ENCODE data around the gene DLGAP1.

The DLGAP1 gene

GRCh38 chr18:3494569-3494968 lies 960.5 kb downstream of the DLGAP1 start:
- 100% methylated on average over 4 of the region's 5 CpGs for WGBS (ENCODE audit: insufficient coverage)
- CTCF ChIA-PET = no interaction called here
- no peak overlapping the region for H3K4me3 ChIP-seq (ENCODE audit: control insufficient read depth in 1 of 7, extremely low read depth in 1 of 7, insufficient read depth in 4 of 7, low read depth in 2 of 7, low read length in 6 of 7)
- POLR2A ChIA-PET = interaction anchor here (1.8 kb wide), 1 partner anchor 47 kb away, joined by 4 read pairs; no protein-coding TSS in a partner anchor
- H3K36me3 ChIP-seq (ENCODE audit: control insufficient read depth in 4 of 4, insufficient read depth in 4 of 4, low read length in 3 of 4) = no peaks in the 10 kb centered on the region
- peaks cover 7 to 28% (median 20%) of the 10 kb centered on the region in 4 experiments for H3K4me1 ChIP-seq (ENCODE audit: control extremely low read depth in 1 of 4, control insufficient read depth in 4 of 4, insufficient read depth in 4 of 4, low read length in 3 of 4)
- no peaks in the 10 kb centered on the region for H3K9me3 ChIP-seq (ENCODE audit: control extremely low read depth in 1 of 5, control insufficient read depth in 4 of 5, insufficient read depth in 2 of 5, low read depth in 1 of 5, low read length in 4 of 5)
- no peak for DNase-seq
- H3K27ac ChIP-seq (ENCODE audit: insufficient read depth in 1 of 2, low read depth in 1 of 2, low read length in 2 of 2, poor library complexity in 1 of 2, severe bottlenecking in 2 of 2) = no peak overlapping the region
- peaks cover 0 to 4% (median 0%) of the 10 kb centered on the region in 5 experiments for H3K27me3 ChIP-seq (replicated peaks in 2 of 5; ENCODE audit: control insufficient read depth in 4 of 5, insufficient read depth in 5 of 5, low read length in 4 of 5)

- Histone ChIP-seq H3K9me3 (ENCODE audit: control extremely low read depth in 1 of 5, control insufficient read depth in 4 of 5, insufficient read depth in 2 of 5, low read depth in 1 of 5, low read length in 4 of 5) (no peaks in the 10 kb centered on the region), H3K36me3 (ENCODE audit: control insufficient read depth in 4 of 4, insufficient read depth in 4 of 4, low read length in 3 of 4) (no peaks in the 10 kb centered on the region), H3K27me3 (replicated peaks in 2 of 5; ENCODE audit: control insufficient read depth in 4 of 5, insufficient read depth in 5 of 5, low read length in 4 of 5) (peaks cover 0 to 4% (median 0%) of the 10 kb centered on the region in 5 experiments), H3K4me1 (ENCODE audit: control extremely low read depth in 1 of 4, control insufficient read depth in 4 of 4, insufficient read depth in 4 of 4, low read length in 3 of 4) (peaks cover 7 to 24% (median 16%) of the 10 kb centered on the region in 4 experiments), H3K4me3 (ENCODE audit: control insufficient read depth in 1 of 7, extremely low read depth in 1 of 7, insufficient read depth in 4 of 7, low read depth in 2 of 7, low read length in 6 of 7) (peak overlapping the region in 3 of 7 experiments; percentile 20 to 51 (median 30)), H3K27ac (ENCODE audit: insufficient read depth in 1 of 2, low read depth in 1 of 2, low read length in 2 of 2, poor library complexity in 1 of 2, severe bottlenecking in 2 of 2) (no peak overlapping the region)
- WGBS (ENCODE audit: insufficient coverage) = 95% methylated on average over 2 of the region's 4 CpGs
- POLR2A ChIA-PET = interaction anchor here (1.8 kb wide), 1 partner anchor 46 kb away, joined by 4 read pairs; no protein-coding TSS in a partner anchor
- CTCF ChIA-PET = interaction anchor here (1.2 to 1.3 kb wide), 2 partner anchors 11 to 12 kb away, joined by 3 to 4 read pairs; no protein-coding TSS in a partner anchor
- DNase-seq = no peak
Observed at GRCh38 chr18:3494245-3494526, 960.9 kb downstream of the DLGAP1 start.

- WGBS (ENCODE audit: insufficient coverage) = 57% methylated on average over 3 of the region's 9 CpGs
- Histone ChIP-seq H3K36me3 (ENCODE audit: control insufficient read depth in 4 of 4, insufficient read depth in 4 of 4, low read length in 3 of 4) (no peaks in the 10 kb centered on the region), H3K9me3 (ENCODE audit: control extremely low read depth in 1 of 5, control insufficient read depth in 4 of 5, insufficient read depth in 2 of 5, low read depth in 1 of 5, low read length in 4 of 5) (no peaks in the 10 kb centered on the region), H3K27me3 (replicated peaks in 2 of 5; ENCODE audit: control insufficient read depth in 4 of 5, insufficient read depth in 5 of 5, low read length in 4 of 5) (peaks cover 0 to 4% (median 0%) of the 10 kb centered on the region in 5 experiments), H3K4me3 (ENCODE audit: control insufficient read depth in 1 of 7, extremely low read depth in 1 of 7, insufficient read depth in 4 of 7, low read depth in 2 of 7, low read length in 6 of 7) (peak overlapping the region in 6 of 7 experiments; percentile 20 to 51 (median 28)), H3K4me1 (ENCODE audit: control extremely low read depth in 1 of 4, control insufficient read depth in 4 of 4, insufficient read depth in 4 of 4, low read length in 3 of 4) (peaks cover 7 to 19% (median 15%) of the 10 kb centered on the region in 4 experiments), H3K27ac (ENCODE audit: insufficient read depth in 1 of 2, low read depth in 1 of 2, low read length in 2 of 2, poor library complexity in 1 of 2, severe bottlenecking in 2 of 2) (peak overlapping the region in 1 of 2 experiments; percentile 36)
- ChIA-PET POLR2A (interaction anchor here (1.8 kb wide), 1 partner anchor 46 kb away, joined by 4 read pairs; no protein-coding TSS in a partner anchor), CTCF (interaction anchor here (1.1 to 1.3 kb wide), 5 partner anchors 10 to 101 kb away, joined by 3 to 4 read pairs (median 3); no protein-coding TSS in a partner anchor)
- DNase-seq = peak; percentile 25 to 70 (median 62)
Observed at GRCh38 chr18:3493501-3494244, 961.4 kb downstream of the DLGAP1 start.

GRCh38 chr18:3492721-3493120 lies 962.4 kb downstream of the DLGAP1 start:
- WGBS (ENCODE audit: insufficient coverage) = no CpG with 5 or more reads among the region's 2 CpGs
- Histone ChIP-seq H3K4me1 (ENCODE audit: control extremely low read depth in 1 of 4, control insufficient read depth in 4 of 4, insufficient read depth in 4 of 4, low read length in 3 of 4) (peaks cover 7 to 19% (median 15%) of the 10 kb centered on the region in 4 experiments), H3K4me3 (ENCODE audit: control insufficient read depth in 1 of 7, extremely low read depth in 1 of 7, insufficient read depth in 4 of 7, low read depth in 2 of 7, low read length in 6 of 7) (no peak overlapping the region), H3K27ac (ENCODE audit: insufficient read depth in 1 of 2, low read depth in 1 of 2, low read length in 2 of 2, poor library complexity in 1 of 2, severe bottlenecking in 2 of 2) (no peak overlapping the region), H3K36me3 (ENCODE audit: control insufficient read depth in 4 of 4, insufficient read depth in 4 of 4, low read length in 3 of 4) (no peaks in the 10 kb centered on the region), H3K27me3 (replicated peaks in 2 of 5; ENCODE audit: control insufficient read depth in 4 of 5, insufficient read depth in 5 of 5, low read length in 4 of 5) (no peaks in the 10 kb centered on the region), H3K9me3 (ENCODE audit: control extremely low read depth in 1 of 5, control insufficient read depth in 4 of 5, insufficient read depth in 2 of 5, low read depth in 1 of 5, low read length in 4 of 5) (no peaks in the 10 kb centered on the region)
- POLR2A ChIA-PET = interaction anchor here (1.8 kb wide), 1 partner anchor 45 kb away, joined by 4 read pairs; no protein-coding TSS in a partner anchor
- no peak for DNase-seq
- CTCF ChIA-PET = interaction anchor here (1.1 to 1.3 kb wide), 5 partner anchors 9 to 102 kb away, joined by 3 to 4 read pairs (median 3); no protein-coding TSS in a partner anchor

- H3K4me3 ChIP-seq (ENCODE audit: control insufficient read depth in 1 of 7, extremely low read depth in 1 of 7, insufficient read depth in 4 of 7, low read depth in 2 of 7, low read length in 6 of 7) = no peak overlapping the region
- no peaks in the 10 kb centered on the region for H3K36me3 ChIP-seq (ENCODE audit: control insufficient read depth in 4 of 4, insufficient read depth in 4 of 4, low read length in 3 of 4)
- POLR2A ChIA-PET = no interaction called here
- H3K27me3 ChIP-seq (replicated peaks in 2 of 5; ENCODE audit: control insufficient read depth in 4 of 5, insufficient read depth in 5 of 5, low read length in 4 of 5) = no peaks in the 10 kb centered on the region
- DNase-seq = no peak
- CTCF ChIA-PET = interaction anchor here (1.0 to 1.1 kb wide), 2 partner anchors 10 to 38 kb away, joined by 3 read pairs; no protein-coding TSS in a partner anchor
- H3K4me1 ChIP-seq (ENCODE audit: control extremely low read depth in 1 of 4, control insufficient read depth in 4 of 4, insufficient read depth in 4 of 4, low read length in 3 of 4) = peaks cover 7 to 19% (median 15%) of the 10 kb centered on the region in 4 experiments
- no peaks in the 10 kb centered on the region for H3K9me3 ChIP-seq (ENCODE audit: control extremely low read depth in 1 of 5, control insufficient read depth in 4 of 5, insufficient read depth in 2 of 5, low read depth in 1 of 5, low read length in 4 of 5)
- no CpG with 5 or more reads among the region's 1 CpG for WGBS (ENCODE audit: insufficient coverage)
- H3K27ac ChIP-seq (ENCODE audit: insufficient read depth in 1 of 2, low read depth in 1 of 2, low read length in 2 of 2, poor library complexity in 1 of 2, severe bottlenecking in 2 of 2) = no peak overlapping the region
Observed at GRCh38 chr18:3491981-3492555, 963.0 kb downstream of the DLGAP1 start.

- no peak for DNase-seq
- CTCF ChIA-PET = no interaction called here
- POLR2A ChIA-PET = no interaction called here
- no peaks in the 10 kb centered on the region for H3K9me3 ChIP-seq (ENCODE audit: control extremely low read depth in 1 of 5, control insufficient read depth in 4 of 5, insufficient read depth in 2 of 5, low read depth in 1 of 5, low read length in 4 of 5)
- H3K4me3 ChIP-seq (ENCODE audit: control insufficient read depth in 1 of 7, extremely low read depth in 1 of 7, insufficient read depth in 4 of 7, low read depth in 2 of 7, low read length in 6 of 7) = no peak overlapping the region
- H3K4me1 ChIP-seq (ENCODE audit: control extremely low read depth in 1 of 4, control insufficient read depth in 4 of 4, insufficient read depth in 4 of 4, low read length in 3 of 4) = peaks cover 7 to 21% (median 16%) of the 10 kb centered on the region in 4 experiments
- no peaks in the 10 kb centered on the region for H3K27me3 ChIP-seq (replicated peaks in 2 of 5; ENCODE audit: control insufficient read depth in 4 of 5, insufficient read depth in 5 of 5, low read length in 4 of 5)
- WGBS (ENCODE audit: insufficient coverage) = 52% methylated on average over 2 of the region's 6 CpGs
- H3K36me3 ChIP-seq (ENCODE audit: control insufficient read depth in 4 of 4, insufficient read depth in 4 of 4, low read length in 3 of 4) = no peaks in the 10 kb centered on the region
- H3K27ac ChIP-seq (ENCODE audit: insufficient read depth in 1 of 2, low read depth in 1 of 2, low read length in 2 of 2, poor library complexity in 1 of 2, severe bottlenecking in 2 of 2) = no peak overlapping the region
Observed at GRCh38 chr18:3489462-3489861, 965.6 kb downstream of the DLGAP1 start.

GRCh38 chr18:3486512-3486911 lies 968.6 kb downstream of the DLGAP1 start:
- Histone ChIP-seq H3K27me3 (replicated peaks in 2 of 5; ENCODE audit: control insufficient read depth in 4 of 5, insufficient read depth in 5 of 5, low read length in 4 of 5) (no peaks in the 10 kb centered on the region), H3K4me3 (ENCODE audit: control insufficient read depth in 1 of 7, extremely low read depth in 1 of 7, insufficient read depth in 4 of 7, low read depth in 2 of 7, low read length in 6 of 7) (no peak overlapping the region), H3K4me1 (ENCODE audit: control extremely low read depth in 1 of 4, control insufficient read depth in 4 of 4, insufficient read depth in 4 of 4, low read length in 3 of 4) (peaks cover 0 to 5% (median 2%) of the 10 kb centered on the region in 4 experiments), H3K36me3 (ENCODE audit: control insufficient read depth in 4 of 4, insufficient read depth in 4 of 4, low read length in 3 of 4) (no peaks in the 10 kb centered on the region), H3K27ac (ENCODE audit: insufficient read depth in 1 of 2, low read depth in 1 of 2, low read length in 2 of 2, poor library complexity in 1 of 2, severe bottlenecking in 2 of 2) (no peak overlapping the region), H3K9me3 (ENCODE audit: control extremely low read depth in 1 of 5, control insufficient read depth in 4 of 5, insufficient read depth in 2 of 5, low read depth in 1 of 5, low read length in 4 of 5) (no peaks in the 10 kb centered on the region)
- DNase-seq = peak in 1 of 3 donors; percentile 35
- WGBS (ENCODE audit: insufficient coverage) = 29% methylated on average over 6 of the region's 7 CpGs
- ChIA-PET POLR2A (no interaction called here), CTCF (interaction anchor here (1.0 to 1.3 kb wide), 3 partner anchors 8 to 16 kb away, joined by 3 to 4 read pairs (median 3); no protein-coding TSS in a partner anchor)
